A549 treated with CpdA at 1 μM for 4 hours (cell line): Measurements from ENCODE around the gene CYB561. TPM values are rescaled to one million over a fixed set of nuclear protein-coding genes. Genes with fewer than 3 reads are reported as not detected.

Source experiments
- total RNA-seq: library from RNA; stranded (reverse); fragments of 200-300 nt; extraction: Qiagen RNA extraction; gene quantifications from 5 replicates; pipeline ENCODE4 v1.2.3, GENCODE V29; 2022; ENCODE audit warnings: low read depth

The CYB561 gene
- total RNA-seq, result 26.2 to 32.0 TPM (median 30.3 TPM) in 5 replicates

GRCh38 chr17:63445954-63446752 is at the start of gene CYB561:
Gene CYB561 (minus strand): TSS chr17:63446306. CDS start chr17:63437547, 8,759 bp downstream.

DNA sequence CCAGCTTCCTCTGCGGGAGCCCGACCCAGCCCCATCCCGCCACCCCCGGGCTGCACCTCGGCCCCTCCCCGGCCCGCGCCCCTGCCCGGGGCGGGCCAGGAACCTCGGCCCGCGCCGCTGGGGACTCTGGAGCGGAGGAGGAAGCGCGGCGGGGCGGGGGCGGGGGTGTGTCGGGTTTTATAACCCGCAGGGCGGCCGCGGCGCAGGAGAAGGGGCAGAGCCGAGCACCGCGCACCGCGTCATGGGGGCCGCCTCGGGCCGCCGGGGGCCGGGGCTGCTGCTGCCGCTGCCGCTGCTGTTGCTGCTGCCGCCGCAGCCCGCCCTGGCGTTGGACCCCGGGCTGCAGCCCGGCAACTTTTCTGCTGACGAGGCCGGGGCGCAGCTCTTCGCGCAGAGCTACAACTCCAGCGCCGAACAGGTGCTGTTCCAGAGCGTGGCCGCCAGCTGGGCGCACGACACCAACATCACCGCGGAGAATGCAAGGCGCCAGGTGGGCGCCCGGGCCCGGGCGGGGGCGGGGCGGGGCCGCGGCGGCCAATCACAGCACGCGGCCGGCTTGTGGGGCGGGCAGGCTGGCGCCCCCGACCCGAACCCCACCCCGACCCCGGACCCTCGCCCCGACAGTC is 30.9 kb upstream of the CYB561 start, which contains the start of gene ACE:
Gene ACE (plus strand): TSS at position 208 of the 626 bp plus-strand sequence. CDS start 34 bp downstream, at position 242.

Other genes with a start within 250 kb of the CYB561 start
- 0.36 to 0.72 TPM (median 0.55 TPM) in 5 replicates for gene ACE, start 30.8 kb upstream of the CYB561 start, total RNA-seq
- not detected in 5 replicates for gene KCNH6, start 77.1 kb upstream of the CYB561 start, total RNA-seq
- 45.4 to 64.5 TPM (median 61.0 TPM) in 5 replicates for gene DCAF7, start 104.2 kb upstream of the CYB561 start, total RNA-seq
- gene TACO1, start 154.6 kb upstream of the CYB561 start, total RNA-seq, result 49.0 to 56.3 TPM (median 54.1 TPM) in 5 replicates
- gene MAP3K3, start 176.1 kb upstream of the CYB561 start, total RNA-seq, result 13.7 to 18.0 TPM (median 16.9 TPM) in 5 replicates